GM19324 (cell line): ENCODE measurements around the gene TBC1D24.

ENCODE experiments used
- ATAC-seq: cut with Tn5 transposase; IDR thresholded peaks from one replicate; pipeline ENCODE4 v1.9.1; 2021; ENCODE audit warnings: mild to moderate bottlenecking, moderate library complexity; ENCODE audit not compliant: unreplicated experiment, low FRiP score

Gene TBC1D24

GRCh38 chr16:2481676-2482075 lies 6.7 kb downstream of the TBC1D24 start:
- no peak for ATAC-seq

- ATAC-seq, result no peak
Measured at GRCh38 chr16:2482249-2482648, 7.3 kb downstream of the TBC1D24 start.

GRCh38 chr16:2482708-2483534 lies 8.0 kb downstream of the TBC1D24 start:
- no peak for ATAC-seq

- ATAC-seq, result no peak
Measured at GRCh38 chr16:2483939-2484897, 9.3 kb downstream of the TBC1D24 start.

- ATAC-seq, result no peak
Measured at GRCh38 chr16:2484898-2485508, 10.1 kb downstream of the TBC1D24 start.

- no peak for ATAC-seq
Measured at GRCh38 chr16:2485811-2486507, 11.0 kb downstream of the TBC1D24 start.

- ATAC-seq, result no peak
Measured at GRCh38 chr16:2486645-2487516, 12.0 kb downstream of the TBC1D24 start.

- ATAC-seq, result no peak
Measured at GRCh38 chr16:2487517-2487842, 12.6 kb downstream of the TBC1D24 start.

GRCh38 chr16:2487903-2488531 lies 13.1 kb downstream of the TBC1D24 start:
- no peak for ATAC-seq

GRCh38 chr16:2489581-2489980 lies 14.7 kb downstream of the TBC1D24 start:
- no peak for ATAC-seq

- no peak for ATAC-seq
Measured at GRCh38 chr16:2490190-2491105, 15.5 kb downstream of the TBC1D24 start.

GRCh38 chr16:2492292-2492691 lies 17.4 kb downstream of the TBC1D24 start:
- no peak for ATAC-seq

- no peak for ATAC-seq
Measured at GRCh38 chr16:2493605-2494004, 18.7 kb downstream of the TBC1D24 start.

- ATAC-seq, result no peak
Measured at GRCh38 chr16:2494616-2495015, 19.7 kb downstream of the TBC1D24 start.

- no peak for ATAC-seq
Measured at GRCh38 chr16:2495041-2495440, 20.1 kb downstream of the TBC1D24 start.

GRCh38 chr16:2496223-2497115 lies 21.5 kb downstream of the TBC1D24 start:
- ATAC-seq, result no peak

GRCh38 chr16:2497116-2497630 lies 22.2 kb downstream of the TBC1D24 start:
- no peak for ATAC-seq
